Liver (tissue), 9 donors: ENCODE measurements around the gene CAMK2N2. TPM values are rescaled to one million over a fixed set of nuclear protein-coding genes. Genes with fewer than 3 reads are reported as not detected.

Source experiments
- DNase-seq: peaks from one replicate; pipeline ENCODE4 v3.0.0-alpha.2; 2017; ENCODE audit warnings: low spot score
- H3K27ac ChIP-seq, 2 donors: one replicate each; pipeline ENCODE4 v1.7.0; 2013; ENCODE audit warnings: inconsistent platforms in 2 of 2, low read length in 2 of 2, control low read depth in 1 of 2, low read depth in 1 of 2, mild to moderate bottlenecking in 1 of 2
- H3K27me3 ChIP-seq, 4 donors: one replicate each; pipeline versions ENCODE4 v1.6.1 to v1.7.0; 2013; ENCODE audit warnings: low read length in 3 of 4, inconsistent platforms in 1 of 4, mild to moderate bottlenecking in 1 of 4, moderate library complexity in 1 of 4; ENCODE audit not compliant: control insufficient read depth in 4 of 4, insufficient read depth in 4 of 4
- H3K36me3 ChIP-seq, 4 donors: one replicate each; pipeline versions ENCODE4 v1.6.1 to v1.7.0; 2013; ENCODE audit warnings: low read length in 3 of 4, mild to moderate bottlenecking in 3 of 4, low read depth in 1 of 4, moderate library complexity in 1 of 4; ENCODE audit not compliant: control insufficient read depth in 4 of 4, insufficient read depth in 3 of 4
- H3K4me1 ChIP-seq, 4 donors: one replicate each; pipeline versions ENCODE4 v1.6.1 to v1.7.0; 2013; ENCODE audit warnings: low read length in 3 of 4, mild to moderate bottlenecking in 3 of 4, moderate library complexity in 1 of 4; ENCODE audit not compliant: control insufficient read depth in 4 of 4, insufficient read depth in 4 of 4
- H3K4me3 ChIP-seq, 3 donors: one replicate each; pipeline versions ENCODE4 v1.6.1 to v1.7.0; 2013; ENCODE audit warnings: low read length in 3 of 3, control low read depth in 1 of 3, low read depth in 1 of 3, mild to moderate bottlenecking in 1 of 3
- H3K9ac ChIP-seq, 2 donors: one replicate each; pipeline ENCODE4 v1.7.0; 2013; ENCODE audit warnings: low read length in 2 of 2, mild to moderate bottlenecking in 2 of 2, moderate library complexity in 2 of 2, control low read depth in 1 of 2, low read depth in 1 of 2
- H3K9me3 ChIP-seq, 4 donors: one replicate each; pipeline versions ENCODE4 v1.6.1 to v1.7.0; 2013; ENCODE audit warnings: low read length in 3 of 4; ENCODE audit not compliant: control insufficient read depth in 4 of 4
- ATF3 ChIP-seq: IDR thresholded peaks from 2 replicates; pipeline ENCODE4 v1.6.1; 2016; ENCODE audit warnings: antibody characterized with exemption
- CTCF ChIP-seq: fragments of 150-350 bp; IDR thresholded peaks from 2 replicates; pipeline ENCODE4 v1.5.1; 2017; ENCODE audit warnings: improper control_type of control experiment, low read depth, low read length; ENCODE audit not compliant: missing input control
- EGR1 ChIP-seq, 2 donors: IDR thresholded peaks; 2 replicates each; pipeline ENCODE4 v1.6.1; 2016 to 2018; ENCODE audit warnings: antibody characterized with exemption in 2 of 2, low read depth in 2 of 2
- FOXA1 ChIP-seq: IDR thresholded peaks from 2 replicates; pipeline ENCODE4 v1.6.1; 2016; ENCODE audit warnings: antibody characterized with exemption
- FOXA2 ChIP-seq: IDR thresholded peaks from 2 replicates; pipeline ENCODE4 v1.6.1; 2016; ENCODE audit warnings: antibody characterized with exemption
- GABPA ChIP-seq, 2 donors: IDR thresholded peaks in 1 of 2; conservative IDR thresholded peaks in 1 of 2; 2 replicates each; pipeline ENCODE4 v1.6.1; 2016; ENCODE audit warnings: antibody characterized with exemption in 2 of 2, mild to moderate bottlenecking in 1 of 2, moderate library complexity in 1 of 2
- HNF4A ChIP-seq, 2 donors: conservative IDR thresholded peaks; 2 replicates each; pipeline ENCODE4 v1.6.1; 2016; ENCODE audit warnings: antibody characterized with exemption in 2 of 2, mild to moderate bottlenecking in 2 of 2
- HNF4G ChIP-seq: IDR thresholded peaks from 2 replicates; pipeline ENCODE4 v1.6.1; 2016; ENCODE audit warnings: antibody characterized with exemption
- JUND ChIP-seq, 2 donors: IDR thresholded peaks; 2 replicates each; pipeline ENCODE4 v1.6.1; 2016; ENCODE audit warnings: antibody characterized with exemption in 2 of 2
- MAX ChIP-seq: IDR thresholded peaks from 2 replicates; pipeline ENCODE4 v1.6.1; 2016; ENCODE audit warnings: antibody characterized with exemption
- NR2F2 ChIP-seq: IDR thresholded peaks from 2 replicates; pipeline ENCODE4 v1.6.1; 2016; ENCODE audit warnings: antibody characterized with exemption
- RAD21 ChIP-seq, 2 donors: IDR thresholded peaks; 2 replicates each; pipeline ENCODE4 v1.6.1; 2016; ENCODE audit warnings: antibody characterized with exemption in 2 of 2, mild to moderate bottlenecking in 2 of 2
- REST ChIP-seq: IDR thresholded peaks from 2 replicates; pipeline ENCODE4 v1.6.1; 2016; ENCODE audit warnings: antibody characterized with exemption, mild to moderate bottlenecking
- RXRA ChIP-seq, 2 donors: IDR thresholded peaks; 2 replicates each; pipeline ENCODE4 v1.6.1; 2017 to 2018; ENCODE audit warnings: antibody characterized with exemption in 2 of 2, mild to moderate bottlenecking in 1 of 2
- SP1 ChIP-seq: IDR thresholded peaks from 2 replicates; pipeline ENCODE4 v1.6.1; 2018; ENCODE audit warnings: antibody characterized with exemption, mild to moderate bottlenecking
- TAF1 ChIP-seq: conservative IDR thresholded peaks from 2 replicates; pipeline ENCODE4 v1.6.1; 2016; ENCODE audit warnings: antibody characterized with exemption, mild to moderate bottlenecking
- YY1 ChIP-seq: IDR thresholded peaks from 2 replicates; pipeline ENCODE4 v1.6.1; 2016; ENCODE audit warnings: antibody characterized with exemption, mild to moderate bottlenecking
- ZBTB33 ChIP-seq: IDR thresholded peaks from 2 replicates; pipeline ENCODE4 v1.6.1; 2016; ENCODE audit warnings: antibody characterized with exemption
- WGBS: extraction: QIAGEN DNeasy Blood & Tissue Kit; methylation state at CpG from one replicate; pipeline ENCODE4 v1.1.7; 2013; 5-methylcytosine and 5-hydroxymethylcytosine counted together
- polyA plus RNA-seq, 2 donors: library from polyadenylated mRNA; stranded (reverse) in 1 of 2; unstranded in 1 of 2; fragments of 200-250 nt in 1 of 2; fragments of >200 nt in 1 of 2; fragmentation: Nextera tagmentation in 1 of 2; extraction: Ambion mirVana in 1 of 2; gene quantifications; one replicate each; pipeline versions ENCODE4 v1.2.1 to v1.2.3, GENCODE V29; 2013 to 2015
- total RNA-seq, 2 donors: library from RNA; depleted of rRNA; stranded (reverse); fragments of >200 nt; gene quantifications; one replicate each; pipeline ENCODE4 v1.2.3, GENCODE V29; 2014
- donor health status: healthy.
- donor health status: healthy.
- donor health status: healthy.
- donor health status: healthy.
- donor health status: healthy.

Gene CAMK2N2
- total and polyA plus RNA-seq, 4 donors, result 0.61 TPM; not detected in 3

GRCh38 chr3:184235381-184236032 lies 25.8 kb downstream of the CAMK2N2 start:
- 91% methylated on average over 4 of the region's 4 CpGs for WGBS
- Histone ChIP-seq H3K27ac (no peak overlapping the region), H3K36me3 (no peaks in the 10 kb centered on the region), H3K4me1 (peaks cover 0 to 4% (median 4%) of the 10 kb centered on the region in 4 donors), H3K9me3 (no peaks in the 10 kb centered on the region), H3K27me3 (peaks cover 0 to 7% (median 2%) of the 10 kb centered on the region in 4 donors), H3K9ac (no peak overlapping the region), H3K4me3 (no peak overlapping the region)
- TF ChIP-seq EGR1 (IDR thresholded peaks at IDR 0.05; ENCODE audit: low read depth in 2 of 2) (no peak), NR2F2 (no peak), REST (no peak), TAF1 (no peak), JUND (IDR thresholded peaks at IDR 0.05) (no peak), RAD21 (IDR thresholded peaks at IDR 0.05) (no peak), MAX (no peak), HNF4G (no peak), SP1 (no peak), HNF4A (conservative IDR thresholded peaks at IDR 0.05) (no peak), FOXA1 (no peak), RXRA (IDR thresholded peaks at IDR 0.05) (no peak), YY1 (no peak), ATF3 (no peak), GABPA (IDR thresholded peaks at IDR 0.05 in 1 of 2, conservative IDR thresholded peaks at IDR 0.05 in 1 of 2) (no peak), ZBTB33 (no peak), FOXA2 (no peak), CTCF (no peak)
- DNase-seq, result no peak
